GM21737 (cell line): ENCODE measurements around the gene ERO1A.

ENCODE experiments used
- ATAC-seq: cut with Tn5 transposase; IDR thresholded peaks from one replicate; pipeline ENCODE4 v1.9.1; 2021; ENCODE audit warnings: mild to moderate bottlenecking, moderate library complexity; ENCODE audit not compliant: unreplicated experiment

Gene ERO1A

GRCh38 chr14:52609445-52610044, 85.8 kb downstream of the ERO1A start:
- no peak for ATAC-seq

- ATAC-seq, result no peak
Observed at GRCh38 chr14:52607061-52607460, 88.3 kb downstream of the ERO1A start.

GRCh38 chr14:52602131-52602530, 93.2 kb downstream of the ERO1A start:
- ATAC-seq, result no peak

GRCh38 chr14:52599974-52600373, 95.4 kb downstream of the ERO1A start:
- ATAC-seq, result no peak

- ATAC-seq, result no peak
Observed at GRCh38 chr14:52598568-52598967, 96.8 kb downstream of the ERO1A start.

- ATAC-seq, result no peak
Observed at GRCh38 chr14:52596861-52597260, 98.5 kb downstream of the ERO1A start.

GRCh38 chr14:52596320-52596719, 99.0 kb downstream of the ERO1A start:
- no peak for ATAC-seq

GRCh38 chr14:52590318-52590717, 105.0 kb downstream of the ERO1A start:
- no peak for ATAC-seq
